Measurements from ENCODE around the gene ABHD4.
"Not testable (repeated sequence)": the region's sequence is repeated elsewhere in the genome, so short reads cannot be mapped to it uniquely, and the experiment has no call there.

The ABHD4 gene

DNA sequence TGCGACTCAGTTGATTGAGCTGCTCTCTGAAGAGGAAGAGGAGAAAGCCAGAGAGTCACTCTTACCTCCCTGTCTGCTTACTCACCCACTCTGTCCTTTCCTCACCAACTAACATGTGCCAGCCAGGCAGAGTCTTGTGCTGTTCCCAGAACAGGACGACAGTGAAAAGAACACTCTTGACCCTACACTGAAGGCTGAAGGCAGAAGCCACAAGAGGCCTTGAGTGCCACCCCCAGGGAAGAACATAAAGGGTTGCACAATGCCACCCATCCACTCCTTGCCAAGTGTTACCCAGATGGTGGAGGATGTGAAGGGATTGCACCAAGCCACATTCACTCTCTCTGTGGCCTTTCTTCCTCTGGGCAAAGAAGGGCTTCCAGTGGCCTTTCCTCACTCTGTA, 12.8 kb downstream of the ABHD4 start:
- TF ChIP-seq, protein P1, sequence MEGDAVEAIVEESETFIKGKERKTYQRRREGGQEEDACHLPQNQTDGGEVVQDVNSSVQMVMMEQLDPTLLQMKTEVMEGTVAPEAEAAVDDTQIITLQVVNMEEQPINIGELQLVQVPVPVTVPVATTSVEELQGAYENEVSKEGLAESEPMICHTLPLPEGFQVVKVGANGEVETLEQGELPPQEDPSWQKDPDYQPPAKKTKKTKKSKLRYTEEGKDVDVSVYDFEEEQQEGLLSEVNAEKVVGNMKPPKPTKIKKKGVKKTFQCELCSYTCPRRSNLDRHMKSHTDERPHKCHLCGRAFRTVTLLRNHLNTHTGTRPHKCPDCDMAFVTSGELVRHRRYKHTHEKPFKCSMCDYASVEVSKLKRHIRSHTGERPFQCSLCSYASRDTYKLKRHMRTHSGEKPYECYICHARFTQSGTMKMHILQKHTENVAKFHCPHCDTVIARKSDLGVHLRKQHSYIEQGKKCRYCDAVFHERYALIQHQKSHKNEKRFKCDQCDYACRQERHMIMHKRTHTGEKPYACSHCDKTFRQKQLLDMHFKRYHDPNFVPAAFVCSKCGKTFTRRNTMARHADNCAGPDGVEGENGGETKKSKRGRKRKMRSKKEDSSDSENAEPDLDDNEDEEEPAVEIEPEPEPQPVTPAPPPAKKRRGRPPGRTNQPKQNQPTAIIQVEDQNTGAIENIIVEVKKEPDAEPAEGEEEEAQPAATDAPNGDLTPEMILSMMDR (IDR thresholded peaks at IDR 0.05; ENCODE audit: control extremely low read depth, extremely low read depth, low read depth, missing control alignments): no peak
- ChIA-PET POLR2A (no interaction called here), CTCF (interaction anchor here (1.3 kb wide), 1 partner anchor 18 kb away, joined by 3 read pairs; no protein-coding TSS in a partner anchor)

DNA sequence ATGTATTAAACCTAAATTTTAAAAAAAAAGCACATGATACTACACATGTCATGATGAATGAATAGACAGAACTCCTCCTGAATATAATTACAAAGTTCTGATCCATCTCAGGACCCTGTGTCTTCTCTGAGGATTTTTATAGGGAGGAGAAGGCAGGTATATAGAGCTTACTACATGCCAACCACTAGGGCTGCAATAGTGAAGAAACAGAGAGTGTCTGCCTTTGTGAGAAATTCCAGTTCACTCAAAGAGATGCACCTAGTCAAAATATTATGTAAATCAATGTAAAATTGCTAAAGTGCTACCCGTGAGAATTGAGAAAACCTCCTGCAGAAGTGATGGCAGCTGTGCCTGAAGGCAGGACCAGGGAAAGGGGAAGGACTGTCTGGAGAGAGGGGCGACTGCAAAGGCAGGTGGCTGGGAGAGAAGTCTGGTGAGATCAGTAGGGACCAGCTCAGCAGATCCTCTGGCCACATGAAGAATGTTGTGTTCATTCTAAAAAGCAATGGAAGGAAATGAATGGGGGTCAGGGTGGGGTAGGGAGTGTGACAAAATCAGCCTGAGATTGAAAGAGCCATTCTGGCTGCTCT, 15.1 kb downstream of the ABHD4 start:
- no peak for DNase-seq (ENCODE audit: extremely low spot score)
- POLR2A ChIA-PET: no interaction called here
- CTCF ChIA-PET: interaction anchor here (1.2 to 1.5 kb wide), 2 partner anchors 43 to 240 kb away, joined by 4 to 5 read pairs; no protein-coding TSS in a partner anchor
- TF ChIP-seq, protein P1 (IDR thresholded peaks at IDR 0.05; ENCODE audit: control extremely low read depth, extremely low read depth, low read depth, missing control alignments): no peak

More for the DNA sequence above, 12.8 kb downstream of the ABHD4 start:
- DNase-seq (ENCODE audit: extremely low spot score): no peak

DNA sequence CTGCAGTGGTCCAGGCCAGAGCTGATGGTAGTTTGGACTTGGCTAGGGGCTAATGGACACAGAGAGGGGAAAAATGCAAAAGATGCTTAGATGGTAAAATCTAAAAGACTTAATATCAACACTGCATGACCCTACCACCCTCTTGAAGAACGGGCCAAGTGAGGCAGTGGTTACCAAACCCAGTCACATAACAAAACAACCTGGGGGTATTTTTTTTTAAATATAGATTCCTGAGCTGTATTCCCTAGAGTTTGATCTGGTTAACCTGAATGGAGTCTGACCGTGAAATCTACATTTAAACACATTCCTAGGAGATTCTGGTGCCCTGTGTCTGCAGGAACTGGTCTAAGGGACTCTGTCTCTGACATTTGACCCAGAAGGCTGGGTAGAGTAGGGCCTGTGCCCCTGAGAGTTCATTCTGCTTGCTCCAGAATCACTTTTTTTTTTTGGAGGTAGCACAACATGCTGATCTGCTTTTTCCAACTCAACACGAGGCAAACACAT, 15.7 kb downstream of the ABHD4 start:
- POLR2A ChIA-PET: no interaction called here
- DNase-seq (ENCODE audit: extremely low spot score): no peak
- CTCF ChIA-PET: no interaction called here
- TF ChIP-seq, protein P1 (IDR thresholded peaks at IDR 0.05; ENCODE audit: control extremely low read depth, extremely low read depth, low read depth, missing control alignments): no peak

DNA sequence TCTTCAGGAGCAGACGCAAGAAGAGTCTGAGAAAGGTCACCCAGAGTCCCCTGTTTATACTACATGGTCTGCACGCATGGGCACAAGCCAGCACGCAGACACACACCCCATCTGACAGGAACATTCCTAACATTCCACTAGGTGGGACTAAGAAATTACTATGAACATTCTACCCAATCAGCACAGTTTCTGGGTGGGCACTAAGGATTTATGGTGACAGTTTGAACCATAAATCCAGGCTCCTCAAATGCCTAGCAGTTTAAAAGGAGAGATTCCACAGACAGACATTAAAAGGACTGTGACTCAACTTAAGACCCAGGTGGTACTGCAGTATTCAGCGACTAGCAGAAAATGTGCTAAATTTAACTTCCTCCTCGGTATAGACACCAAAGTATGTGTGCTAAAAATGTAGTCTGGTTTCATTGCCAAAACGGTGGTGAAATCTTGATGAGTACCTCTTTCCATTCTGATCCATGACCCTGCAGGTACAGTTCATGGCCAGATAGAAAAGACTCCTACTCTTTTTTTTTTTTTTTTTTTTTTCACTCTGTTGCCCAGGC, 16.2 kb downstream of the ABHD4 start:
- DNase-seq (ENCODE audit: extremely low spot score): no peak
- ChIA-PET POLR2A (interaction anchor here (0.6 kb wide), 1 partner anchor 9 kb away, joined by 3 read pairs; no protein-coding TSS in a partner anchor), CTCF (no interaction called here)
- TF ChIP-seq, protein P1 (IDR thresholded peaks at IDR 0.05; ENCODE audit: control extremely low read depth, extremely low read depth, low read depth, missing control alignments): no peak

DNA sequence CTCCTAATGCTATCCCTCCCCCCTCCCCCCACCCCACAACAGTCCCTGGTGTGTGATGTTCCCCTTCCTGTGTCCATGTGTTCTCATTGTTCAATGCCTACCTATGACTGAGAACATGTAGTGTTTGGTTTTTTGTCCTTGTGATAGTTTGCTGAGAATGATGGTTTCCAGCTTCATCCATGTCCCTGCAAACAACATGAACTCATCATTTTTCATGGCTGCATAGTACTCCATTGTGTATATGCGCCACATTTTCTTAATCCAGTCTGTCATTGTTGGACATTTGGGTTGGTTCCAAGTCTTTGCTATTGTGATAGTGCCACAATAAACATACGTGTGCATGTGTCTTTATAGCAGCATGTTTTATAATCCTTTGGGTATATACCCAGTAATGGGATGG, 17.7 kb downstream of the ABHD4 start:
- DNase-seq (ENCODE audit: extremely low spot score); CTCF ChIA-PET; POLR2A ChIA-PET: not testable (repeated sequence)

DNA sequence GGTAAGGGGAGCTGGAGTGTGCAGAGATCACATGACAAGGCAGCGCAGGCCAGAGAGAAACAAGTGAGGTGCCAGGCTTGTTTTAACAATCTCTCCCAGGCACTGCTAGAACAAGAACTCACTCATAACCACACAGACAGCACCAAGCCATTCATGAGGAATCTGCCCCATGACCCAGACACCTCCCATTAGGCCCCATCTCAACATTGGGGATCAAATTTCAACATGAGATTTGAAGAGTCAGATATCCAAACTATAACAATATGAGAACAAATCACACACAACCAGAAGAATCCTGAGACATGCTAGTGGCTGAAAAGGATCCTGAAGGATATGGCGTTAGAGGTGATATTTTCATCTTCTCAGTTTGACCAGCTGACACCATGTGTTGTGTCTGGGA, 24.2 kb downstream of the ABHD4 start:
- TF ChIP-seq, protein P1 (IDR thresholded peaks at IDR 0.05; ENCODE audit: control extremely low read depth, extremely low read depth, low read depth, missing control alignments): no peak
- ChIA-PET POLR2A (no interaction called here), CTCF (no interaction called here)
- no peak for DNase-seq (ENCODE audit: extremely low spot score)

DNA sequence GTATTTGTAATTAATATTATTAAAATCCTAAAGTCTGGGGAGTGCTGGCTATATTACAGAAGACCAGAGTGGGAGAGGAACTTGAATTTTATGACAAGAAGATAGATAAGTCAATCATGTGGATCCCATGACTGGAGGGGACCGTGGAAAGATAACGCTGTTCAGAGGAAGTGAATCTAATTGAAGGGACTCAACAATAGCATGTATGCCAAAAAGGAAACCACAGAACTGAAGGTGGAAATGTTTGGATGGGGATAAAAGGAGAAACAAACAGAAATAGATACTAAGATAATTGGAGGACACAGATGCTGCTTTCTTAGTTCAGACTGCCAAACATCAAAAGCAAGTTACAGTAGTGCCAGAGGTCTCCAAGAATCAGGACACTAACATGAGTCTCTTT, 24.9 kb downstream of the ABHD4 start:
- CTCF ChIA-PET: no interaction called here
- DNase-seq (ENCODE audit: extremely low spot score): no peak
- POLR2A ChIA-PET: no interaction called here
- TF ChIP-seq, protein P1 (IDR thresholded peaks at IDR 0.05; ENCODE audit: control extremely low read depth, extremely low read depth, low read depth, missing control alignments): no peak

Data from GM10248 (cell line).